Renal cortical epithelial cell (primary cell): Measurements from ENCODE around the gene TRIM40. TPM values are rescaled to one million over a fixed set of nuclear protein-coding genes. Genes with fewer than 3 reads are reported as not detected.
"Not testable (repeated sequence)": the region's sequence is repeated elsewhere in the genome, so short reads cannot be mapped to it uniquely, and the experiment has no call there.

Experiments used
- DNase-seq: peaks from one replicate; pipeline ENCODE4 v3.0.0-alpha.2; 2011; ENCODE audit warnings: low read depth
- total RNA-seq: library from RNA; depleted of rRNA; stranded (reverse); fragments of >200 nt; gene quantifications from 2 replicates; pipeline ENCODE4 v1.2.3, GENCODE V29; 2014

The TRIM40 gene
- total RNA-seq, 1 donor from 2014 or later = not detected

DNA sequence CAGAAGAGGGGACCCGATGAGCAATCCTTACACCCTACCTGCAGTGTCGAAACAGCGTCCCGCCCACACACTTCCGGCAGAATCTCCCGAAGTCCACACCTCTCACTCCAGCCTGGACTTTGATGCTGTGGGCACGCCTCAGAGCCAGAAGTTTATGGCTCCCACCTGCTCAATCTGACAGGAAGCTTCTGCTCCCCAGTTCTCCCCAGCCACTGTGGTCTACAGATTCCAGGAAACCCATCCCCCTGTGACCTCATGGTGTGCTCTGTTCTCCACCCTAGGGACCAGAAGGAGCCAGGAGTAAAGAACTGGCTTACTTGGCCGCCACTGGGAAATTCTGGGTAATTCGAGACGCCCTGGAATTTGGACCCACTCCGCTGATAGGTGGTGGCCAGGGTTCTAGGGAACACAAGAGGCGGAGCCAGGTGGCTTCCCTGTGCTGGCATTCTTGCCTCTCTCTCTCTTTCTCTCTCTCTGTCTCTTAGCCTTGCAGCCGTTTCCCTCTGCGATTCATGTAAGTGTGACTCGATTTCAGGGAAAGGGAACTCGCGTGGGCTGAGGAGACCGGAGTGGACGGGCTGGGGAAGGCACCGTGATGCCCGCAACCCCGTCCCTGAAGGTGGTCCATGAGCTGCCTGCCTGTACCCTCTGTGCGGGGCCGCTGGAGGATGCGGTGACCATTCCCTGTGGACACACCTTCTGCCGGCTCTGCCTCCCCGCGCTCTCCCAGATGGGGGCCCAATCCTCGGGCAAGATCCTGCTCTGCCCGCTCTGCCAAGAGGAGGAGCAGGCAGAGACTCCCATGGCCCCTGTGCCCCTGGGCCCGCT lies 27.4 kb downstream of the TRIM40 start, which contains the start of gene TRIM15:
TRIM15 (plus strand) TSS at position 457 of the 828 bp plus-strand sequence; CDS start at position 596, 139 bp downstream.
- peak; percentile 42 for DNase-seq

- no peak for DNase-seq
Observed at GRCh38 chr6:30163918-30164654, 28.1 kb downstream of the TRIM40 start.

- no peak for DNase-seq
Observed at GRCh38 chr6:30164714-30165113, 28.8 kb downstream of the TRIM40 start.

DNA sequence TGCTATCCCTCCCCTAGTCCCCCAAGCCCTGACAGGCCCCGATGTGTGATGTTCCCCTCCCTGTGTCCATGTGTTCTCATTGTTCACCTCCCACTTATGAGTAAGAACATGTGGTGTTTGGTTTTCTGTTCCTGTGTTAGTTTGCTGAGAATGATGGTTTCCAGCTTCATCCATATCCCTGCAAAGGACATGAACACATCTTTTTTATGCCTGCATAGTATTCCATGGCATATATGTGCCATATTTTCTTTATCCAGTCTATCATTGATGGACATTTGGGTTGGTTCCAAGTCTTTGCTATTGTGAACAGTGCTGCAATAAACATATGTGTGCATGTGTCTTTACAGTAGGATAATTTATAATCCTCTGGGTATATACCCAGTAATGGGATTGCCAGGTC lies 29.3 kb downstream of the TRIM40 start:
- DNase-seq = not testable (repeated sequence)

- DNase-seq = no peak
Observed at GRCh38 chr6:30167101-30167500, 31.2 kb downstream of the TRIM40 start.

DNA sequence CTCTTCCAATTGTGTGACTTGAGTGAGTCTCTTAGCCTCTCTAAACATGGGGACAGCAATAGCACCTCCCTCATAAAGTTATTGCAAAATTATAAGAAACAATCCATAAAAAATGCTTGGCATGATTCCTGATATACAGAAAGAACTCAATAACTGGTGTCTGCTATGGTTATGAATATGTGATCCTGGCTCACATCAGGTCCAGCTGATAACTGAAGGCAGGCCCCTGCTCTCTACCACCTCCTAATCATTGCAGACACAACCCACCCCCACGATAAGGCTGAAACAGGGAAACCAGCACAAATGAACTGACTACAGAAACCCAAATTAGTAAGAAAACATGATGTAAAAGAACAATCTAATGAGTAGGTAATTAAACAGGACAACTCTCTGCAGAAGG lies 32.8 kb downstream of the TRIM40 start:
- no peak for DNase-seq

DNA sequence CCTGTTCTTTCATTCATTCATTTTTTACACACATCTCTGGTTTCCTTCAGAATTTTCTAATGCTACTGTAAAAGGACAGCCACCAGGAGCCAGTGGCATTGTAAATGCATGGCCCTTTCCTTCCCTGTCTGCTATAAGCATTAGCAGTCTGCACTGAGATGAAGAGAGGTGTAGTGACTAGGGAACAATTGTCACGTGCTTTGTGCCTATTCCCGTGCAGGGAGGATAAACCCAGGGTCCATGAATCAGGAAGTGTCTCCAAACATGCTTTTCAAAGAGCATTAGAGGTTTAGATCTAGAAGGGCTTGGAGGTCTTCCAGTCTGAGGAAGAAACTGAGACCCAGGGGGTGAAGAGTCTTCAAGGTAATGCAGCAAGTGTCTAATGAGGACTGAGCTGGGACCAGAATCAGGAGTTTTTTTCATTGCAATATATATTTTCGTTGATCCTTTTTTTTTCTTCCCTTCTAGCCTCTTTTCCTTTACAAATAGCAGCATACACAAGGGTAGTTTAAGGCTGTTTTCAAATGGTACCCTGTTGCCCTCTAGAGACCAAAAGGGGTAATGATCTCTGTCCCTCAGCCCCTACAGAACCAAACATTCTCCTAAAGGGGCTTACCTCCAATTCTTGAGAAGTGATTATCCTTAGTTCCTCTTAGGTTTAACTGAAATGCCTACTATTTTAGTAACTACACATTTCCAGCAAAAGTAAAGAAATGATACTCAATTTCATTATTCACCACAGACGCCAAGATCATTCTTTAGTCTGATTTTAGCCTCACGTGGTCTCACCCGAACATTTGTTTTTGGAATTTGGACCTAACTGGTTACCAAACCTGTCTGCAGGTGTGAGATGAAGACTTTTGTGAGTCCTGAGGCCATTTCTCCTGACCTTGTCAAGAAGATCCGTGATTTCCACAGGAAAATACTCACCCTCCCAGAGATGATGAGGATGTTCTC lies 34.0 kb downstream of the TRIM40 start:
- peak; percentile 58 for DNase-seq

DNA sequence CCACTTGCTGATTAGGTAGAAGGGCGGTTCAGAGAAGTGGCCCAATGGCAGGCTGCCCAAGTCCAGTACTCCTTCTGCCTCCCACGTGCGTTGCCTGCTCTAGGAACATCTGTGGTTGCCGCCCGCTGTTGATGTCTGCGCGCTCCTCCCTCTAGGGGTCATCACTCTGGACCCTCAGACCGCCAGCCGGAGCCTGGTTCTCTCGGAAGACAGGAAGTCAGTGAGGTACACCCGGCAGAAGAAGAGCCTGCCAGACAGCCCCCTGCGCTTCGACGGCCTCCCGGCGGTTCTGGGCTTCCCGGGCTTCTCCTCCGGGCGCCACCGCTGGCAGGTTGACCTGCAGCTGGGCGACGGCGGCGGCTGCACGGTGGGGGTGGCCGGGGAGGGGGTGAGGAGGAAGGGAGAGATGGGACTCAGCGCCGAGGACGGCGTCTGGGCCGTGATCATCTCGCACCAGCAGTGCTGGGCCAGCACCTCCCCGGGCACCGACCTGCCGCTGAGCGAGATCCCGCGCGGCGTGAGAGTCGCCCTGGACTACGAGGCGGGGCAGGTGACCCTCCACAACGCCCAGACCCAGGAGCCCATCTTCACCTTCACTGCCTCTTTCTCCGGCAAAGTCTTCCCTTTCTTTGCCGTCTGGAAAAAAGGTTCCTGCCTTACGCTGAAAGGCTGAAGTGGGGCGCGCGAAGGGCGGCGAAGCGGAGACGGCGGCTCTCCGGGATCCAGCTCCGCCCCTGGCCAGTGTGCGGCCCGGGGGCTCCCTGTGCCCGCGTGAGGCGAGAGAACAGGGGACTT lies 35.9 kb downstream of the TRIM40 start:
- no peak for DNase-seq

GRCh38 chr6:30172681-30173080 lies 36.7 kb downstream of the TRIM40 start:
- no peak for DNase-seq

DNA sequence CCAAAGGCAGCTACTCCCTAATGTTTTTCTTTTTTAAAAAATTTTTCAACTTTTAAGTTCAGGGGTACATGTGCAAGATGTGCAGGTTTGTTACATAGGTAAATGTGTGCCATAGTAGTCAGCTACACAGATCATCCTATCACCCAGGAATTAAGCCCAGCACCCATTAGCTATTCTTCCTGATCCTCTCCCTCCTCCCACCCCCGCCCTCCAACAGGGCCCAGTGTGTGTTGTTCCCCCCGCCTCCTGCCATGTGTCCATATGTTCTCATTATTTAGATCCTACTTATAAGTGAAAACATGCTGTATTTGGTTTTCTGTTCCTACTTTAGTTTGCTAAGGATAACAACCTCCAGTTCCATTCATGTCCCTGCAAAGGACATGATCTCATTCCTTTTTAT lies 39.8 kb downstream of the TRIM40 start:
- no peak for DNase-seq

- DNase-seq = no peak
Observed at GRCh38 chr6:30178837-30179236, 42.9 kb downstream of the TRIM40 start.

- no peak for DNase-seq
Observed at GRCh38 chr6:30180145-30180544, 44.2 kb downstream of the TRIM40 start.

GRCh38 chr6:30184417-30185031 lies 48.6 kb downstream of the TRIM40 start:
- DNase-seq = no peak

DNA sequence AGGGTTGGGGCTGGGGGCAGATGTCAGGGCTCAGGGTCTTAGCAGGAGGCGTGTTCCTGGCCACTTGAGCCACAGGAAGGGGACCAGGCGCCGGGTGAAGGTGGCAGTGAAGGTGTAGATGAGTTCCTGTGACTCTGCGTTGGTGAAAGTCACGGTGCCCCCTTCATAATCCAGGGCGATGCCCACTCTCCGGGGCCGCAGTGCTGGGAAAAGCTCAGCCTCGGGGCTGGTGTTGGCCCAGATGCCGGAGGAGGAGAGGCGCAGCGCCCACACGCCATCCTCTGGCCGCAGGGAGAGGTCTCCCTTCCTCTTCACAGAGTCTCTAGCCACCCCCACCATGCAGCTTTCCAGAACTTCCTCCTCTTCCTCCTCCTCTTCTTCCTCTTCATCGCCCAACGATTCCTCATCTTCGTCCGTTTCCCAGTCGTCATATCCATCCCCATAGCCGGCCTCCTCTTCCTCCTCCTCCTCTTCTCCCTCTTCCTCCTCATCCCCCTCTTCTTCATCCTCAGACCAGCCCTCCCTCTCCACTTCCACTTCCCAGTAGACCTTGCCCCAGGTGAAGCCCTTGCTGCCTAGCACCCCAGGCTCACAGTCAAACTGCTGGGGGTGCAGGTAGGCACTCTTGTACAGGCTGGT lies 50.0 kb downstream of the TRIM40 start:
- no peak for DNase-seq

- no peak for DNase-seq
Observed at GRCh38 chr6:30188541-30188940, 52.6 kb downstream of the TRIM40 start.

DNA sequence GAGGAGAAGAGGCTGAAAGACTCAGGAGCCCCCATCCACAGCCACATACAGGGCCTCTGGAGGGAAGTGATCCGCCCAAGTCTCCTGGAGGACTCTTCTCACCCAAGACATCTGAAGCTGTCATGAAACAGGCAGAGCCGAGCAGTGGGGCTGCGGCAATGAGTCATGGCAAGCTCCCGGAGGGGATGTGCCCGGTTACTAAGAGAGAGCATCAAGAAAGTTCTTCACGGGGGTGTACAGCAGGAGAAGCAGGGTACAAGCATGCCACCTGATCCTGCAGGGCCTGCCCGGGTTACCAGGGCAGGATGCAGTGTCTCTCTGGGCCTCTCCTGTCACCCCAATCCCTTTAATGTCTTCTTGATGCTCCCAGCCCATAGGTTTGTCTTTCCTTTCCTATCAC lies 56.1 kb downstream of the TRIM40 start:
- no peak for DNase-seq

- DNase-seq = no peak
Observed at GRCh38 chr6:30194797-30195690, 59.1 kb downstream of the TRIM40 start.

GRCh38 chr6:30195951-30196350 lies 60.0 kb downstream of the TRIM40 start:
- DNase-seq = no peak

DNA sequence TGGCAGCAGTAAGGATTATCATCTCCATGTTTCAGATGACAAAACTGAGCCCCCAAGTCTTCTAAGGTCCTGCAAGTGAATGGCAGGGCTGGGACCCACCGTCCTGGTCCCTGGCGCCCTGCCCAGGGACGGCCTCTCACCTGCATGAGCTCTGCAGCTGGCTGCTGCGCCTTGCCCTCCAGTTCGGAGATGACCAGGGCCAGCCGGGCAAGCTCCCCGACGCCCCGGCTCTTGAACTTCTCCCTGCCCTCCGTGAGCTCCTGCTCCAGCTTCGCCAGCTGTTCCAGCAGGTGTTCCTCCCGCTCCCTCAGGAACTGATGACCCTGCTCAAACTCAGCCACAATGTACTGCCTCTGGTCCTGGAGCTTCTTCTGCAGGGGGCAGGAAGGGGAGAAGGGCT lies 60.4 kb downstream of the TRIM40 start:
- no peak for DNase-seq
